Heart left ventricle (tissue), 13 donors: ENCODE results near the gene SPATA3.
"Not testable (repeated sequence)": the region's sequence is repeated elsewhere in the genome, so short reads cannot be mapped to it uniquely, and the experiment has no call there.

ENCODE experiments used
- POLR2A ChIP-seq, 2 donors: fragments of 450-650 bp; IDR thresholded peaks; one replicate each; pipeline ENCODE4 v1.6.1; 2017; ENCODE audit warnings: antibody characterized with exemption in 2 of 2, mild to moderate bottlenecking in 2 of 2, moderate library complexity in 2 of 2
- TF ChIP-seq, protein P1 (sequence below), 12 donors: fragments of 200-600 bp; sonication (generic) in 4 of 12; IDR thresholded peaks; one replicate each; pipeline versions ENCODE4 v1.5.0 to v1.8.0; 2018 to 2022; ENCODE audit warnings: antibody characterized with exemption in 12 of 12, mild to moderate bottlenecking in 5 of 12
- donor health status: ischemic (EF 13 %, LVEDD 7.1; RV severe dilation, severe dysfunction).
- donor health status: DM: no; HTN: yes; CAD: no.
- donor health status: DM: no; HTN: no; CAD: no.
- donor health status: ischemic (EF 25% LVEDD 6.9; RV normal size, moderate dysfunction).
- donor health status: ischemic (EF 25% LVEDD 5.7; RV mildly dilated, moderate dysfunction).
- donor health status: ischemic (EF 35%, LVEDD 5.7; RV mildly dilated, moderate dysfunction).
- donor health status: nonischemic (EF 11% LVEDD 7.7; RV severe dilation, severe dysfunction).
- donor health status: DM: yes; HTN: yes; CAD: no.
- donor health status: PGD.
- donor health status: ischemic (EF 29% LVEDD 5.4; RV normal size, mild dysfunction).
- donor health status: nonischemic (EF 23%, LVEDD 6.1; RV moderate dilation, normal function).

DNA sequence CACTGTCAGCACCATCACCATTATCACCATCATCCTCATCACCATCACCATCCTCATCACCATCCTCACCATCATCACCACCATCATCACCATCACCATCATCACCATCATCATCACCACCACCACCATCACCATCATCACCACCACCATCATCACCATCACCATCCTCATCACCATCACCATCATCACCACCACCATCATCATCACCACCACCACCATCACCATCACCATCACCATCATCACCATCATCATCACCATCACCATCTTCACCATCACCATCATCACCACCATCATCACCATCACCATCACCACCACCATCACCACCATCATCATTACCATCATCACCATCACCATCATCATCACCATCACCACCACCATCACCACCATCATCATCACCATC lies 9.0 kb downstream of the SPATA3 start:
- TF ChIP-seq POLR2A (IDR thresholded peaks at IDR 0.05): not testable (repeated sequence)
- TF ChIP-seq, protein P1, sequence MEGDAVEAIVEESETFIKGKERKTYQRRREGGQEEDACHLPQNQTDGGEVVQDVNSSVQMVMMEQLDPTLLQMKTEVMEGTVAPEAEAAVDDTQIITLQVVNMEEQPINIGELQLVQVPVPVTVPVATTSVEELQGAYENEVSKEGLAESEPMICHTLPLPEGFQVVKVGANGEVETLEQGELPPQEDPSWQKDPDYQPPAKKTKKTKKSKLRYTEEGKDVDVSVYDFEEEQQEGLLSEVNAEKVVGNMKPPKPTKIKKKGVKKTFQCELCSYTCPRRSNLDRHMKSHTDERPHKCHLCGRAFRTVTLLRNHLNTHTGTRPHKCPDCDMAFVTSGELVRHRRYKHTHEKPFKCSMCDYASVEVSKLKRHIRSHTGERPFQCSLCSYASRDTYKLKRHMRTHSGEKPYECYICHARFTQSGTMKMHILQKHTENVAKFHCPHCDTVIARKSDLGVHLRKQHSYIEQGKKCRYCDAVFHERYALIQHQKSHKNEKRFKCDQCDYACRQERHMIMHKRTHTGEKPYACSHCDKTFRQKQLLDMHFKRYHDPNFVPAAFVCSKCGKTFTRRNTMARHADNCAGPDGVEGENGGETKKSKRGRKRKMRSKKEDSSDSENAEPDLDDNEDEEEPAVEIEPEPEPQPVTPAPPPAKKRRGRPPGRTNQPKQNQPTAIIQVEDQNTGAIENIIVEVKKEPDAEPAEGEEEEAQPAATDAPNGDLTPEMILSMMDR (IDR thresholded peaks at IDR 0.05): not testable (repeated sequence)
